HEK293 (cell line): Measurements from ENCODE around the gene GPR153.

Source experiments
- CTCF ChIA-PET: fragments of 350-600 bp; formaldehyde crosslinking; extraction: SDS; loops from one replicate; lab custom pipeline; 2021; ENCODE audit warnings: antibody characterized with exemption; lab: Yijun Ruan, JAX
- POLR2A ChIA-PET: fragments of 300-600 bp; formaldehyde crosslinking; extraction: SDS; loops from one replicate; lab custom pipeline; 2020; ENCODE audit warnings: antibody characterized with exemption, inconsistent platforms; lab: Yijun Ruan, JAX
- H3K27ac ChIP-seq: fragments of 200-500 bp; sonication (Bioruptor generic); 2 replicates; pipeline ENCODE4 v1.5.1; 2014; ENCODE audit warnings: low read depth, low read length, control low read depth, inconsistent platforms; ENCODE audit errors: extremely low read depth
- H3K36me3 ChIP-seq, 2 experiments: fragments of 200-500 bp in 1 of 2; sonication (Bioruptor generic) in 1 of 2; 1 replicate in 1 of 2; 2 replicates in 1 of 2; pipeline ENCODE4 v1.5.1; 2014 to 2017; ENCODE audit warnings: inconsistent platforms in 2 of 2, low read length in 2 of 2; ENCODE audit not compliant: control insufficient read depth in 2 of 2, insufficient read depth in 1 of 2
- H3K4me1 ChIP-seq: fragments of 200-500 bp; sonication (Bioruptor generic); 2 replicates; pipeline ENCODE4 v1.5.1; 2014; ENCODE audit warnings: mild to moderate bottlenecking, low read length, inconsistent platforms; ENCODE audit not compliant: control insufficient read depth, insufficient read depth
- H3K4me3 ChIP-seq: 2 replicates; pipeline ENCODE4 v1.5.1; 2011; ENCODE audit warnings: low read depth, mild to moderate bottlenecking, control low read depth, low read length, moderate library complexity
- H3K9me3 ChIP-seq: fragments of 200-500 bp; sonication (Bioruptor generic); 2 replicates; pipeline ENCODE4 v1.5.1; 2014; ENCODE audit warnings: low read depth, low read length, inconsistent platforms; ENCODE audit not compliant: control insufficient read depth, insufficient read depth
- BCL11A ChIP-seq: fragments of 450-650 bp; formaldehyde crosslinking; IDR thresholded peaks from 2 replicates; pipeline ENCODE4 v1.5.1; 2016; ENCODE audit warnings: low read depth, missing biosample characterization, missing genetic modification characterization
- GLI4 ChIP-seq: fragments of 450-650 bp; formaldehyde crosslinking; IDR thresholded peaks from 2 replicates; pipeline ENCODE4 v1.5.1; 2016; ENCODE audit warnings: missing biosample characterization, missing genetic modification characterization
- HIC1 ChIP-seq: fragments of 450-650 bp; formaldehyde crosslinking; IDR thresholded peaks from 2 replicates; pipeline ENCODE4 v1.5.1; 2016; ENCODE audit warnings: missing biosample characterization, missing genetic modification characterization
- HOXC10 ChIP-seq: sonication (generic); formaldehyde crosslinking; IDR thresholded peaks from 2 replicates; pipeline ENCODE4 v1.8.1; 2023; ENCODE audit warnings: mild to moderate bottlenecking, missing genetic modification reagents
- PRDM1 ChIP-seq: fragments of 450-650 bp; formaldehyde crosslinking; IDR thresholded peaks from 2 replicates; pipeline ENCODE4; 2016; ENCODE audit warnings: missing biosample characterization, missing genetic modification characterization
- SALL2 ChIP-seq: fragments of 450-650 bp; formaldehyde crosslinking; IDR thresholded peaks from 2 replicates; pipeline ENCODE4 v1.5.0; 2017; ENCODE audit warnings: missing biosample characterization, mild to moderate bottlenecking, missing genetic modification characterization, borderline replicate concordance
- SETDB1 ChIP-seq: IDR thresholded peaks from one replicate; pipeline ENCODE4 v1.6.1; 2017; ENCODE audit warnings: mild to moderate bottlenecking, low read length, moderate library complexity, mixed read lengths; ENCODE audit not compliant: insufficient read length
- SP2 ChIP-seq: fragments of 450-650 bp; formaldehyde crosslinking; IDR thresholded peaks from 2 replicates; pipeline ENCODE4 v1.5.1; 2016; ENCODE audit warnings: missing biosample characterization, missing genetic modification characterization
- SP7 ChIP-seq: fragments of 450-650 bp; formaldehyde crosslinking; IDR thresholded peaks from 2 replicates; pipeline ENCODE4 v1.5.1; 2016; ENCODE audit warnings: missing biosample characterization, missing genetic modification characterization
- ZFP3 ChIP-seq: fragments of 450-650 bp; formaldehyde crosslinking; IDR thresholded peaks from 2 replicates; pipeline ENCODE4 v1.5.1; 2016; ENCODE audit warnings: low read depth, missing biosample characterization, missing genetic modification characterization
- ZNF133 ChIP-seq: fragments of 450-650 bp; formaldehyde crosslinking; IDR thresholded peaks from 2 replicates; pipeline ENCODE4 v1.5.1; 2016; ENCODE audit warnings: missing biosample characterization, missing genetic modification characterization
- ZNF138 ChIP-seq: fragments of 450-650 bp; formaldehyde crosslinking; IDR thresholded peaks from 2 replicates; pipeline ENCODE4 v1.5.1; 2016; ENCODE audit warnings: missing biosample characterization, missing genetic modification characterization, borderline replicate concordance
- ZNF146 ChIP-seq: fragments of 450-650 bp; formaldehyde crosslinking; IDR thresholded peaks from 2 replicates; pipeline ENCODE4 v1.5.1; 2016; ENCODE audit warnings: missing biosample characterization, missing genetic modification characterization
- ZNF148 ChIP-seq: fragments of 450-650 bp; formaldehyde crosslinking; IDR thresholded peaks from 2 replicates; pipeline ENCODE4 v1.5.0; 2017; ENCODE audit warnings: missing biosample characterization, missing genetic modification characterization, borderline replicate concordance
- ZNF174 ChIP-seq: fragments of 450-650 bp; formaldehyde crosslinking; IDR thresholded peaks from 2 replicates; pipeline ENCODE4 v1.5.0; 2017; ENCODE audit warnings: missing biosample characterization, mild to moderate bottlenecking, missing genetic modification characterization
- ZNF175 ChIP-seq: fragments of 450-650 bp; formaldehyde crosslinking; IDR thresholded peaks from 2 replicates; pipeline ENCODE4 v1.5.1; 2016; ENCODE audit warnings: missing biosample characterization, missing genetic modification characterization
- ZNF184 ChIP-seq: fragments of 450-650 bp; IDR thresholded peaks from 2 replicates; pipeline ENCODE4 v1.5.1; 2018; ENCODE audit warnings: missing biosample characterization, mild to moderate bottlenecking, missing genetic modification characterization
- ZNF214 ChIP-seq: fragments of 450-650 bp; formaldehyde crosslinking; IDR thresholded peaks from 2 replicates; pipeline ENCODE4 v1.5.1; 2017; ENCODE audit warnings: missing biosample characterization, mild to moderate bottlenecking, missing genetic modification characterization, borderline replicate concordance
- ZNF366 ChIP-seq: fragments of 450-650 bp; formaldehyde crosslinking; conservative IDR thresholded peaks from 2 replicates; pipeline ENCODE4 v1.5.1; 2016; ENCODE audit warnings: missing biosample characterization, missing genetic modification characterization
- ZNF404 ChIP-seq: fragments of 450-650 bp; formaldehyde crosslinking; IDR thresholded peaks from 2 replicates; pipeline ENCODE4 v1.5.1; 2017; ENCODE audit warnings: missing biosample characterization, missing genetic modification characterization
- ZNF423 ChIP-seq: fragments of 450-650 bp; formaldehyde crosslinking; IDR thresholded peaks from 2 replicates; pipeline ENCODE4 v1.5.1; 2016; ENCODE audit warnings: missing biosample characterization, missing genetic modification characterization
- ZNF449 ChIP-seq: fragments of 450-650 bp; formaldehyde crosslinking; IDR thresholded peaks from 2 replicates; pipeline ENCODE4 v1.5.1; 2017; ENCODE audit warnings: missing biosample characterization, mild to moderate bottlenecking, missing genetic modification characterization, moderate library complexity
- ZNF510 ChIP-seq: fragments of 450-650 bp; formaldehyde crosslinking; IDR thresholded peaks from 2 replicates; pipeline ENCODE4 v1.5.1; 2018; ENCODE audit warnings: mild to moderate bottlenecking, missing genetic modification characterization, missing biosample characterization; ENCODE audit not compliant: insufficient replicate concordance
- ZNF560 ChIP-seq: fragments of 450-650 bp; formaldehyde crosslinking; IDR thresholded peaks from 2 replicates; pipeline ENCODE4 v1.5.1; 2017; ENCODE audit warnings: missing biosample characterization, missing genetic modification characterization, borderline replicate concordance
- ZNF600 ChIP-seq: fragments of 450-650 bp; formaldehyde crosslinking; IDR thresholded peaks from 2 replicates; pipeline ENCODE4 v1.5.1; 2016; ENCODE audit warnings: missing biosample characterization, missing genetic modification characterization
- ZNF624 ChIP-seq: fragments of 450-650 bp; formaldehyde crosslinking; IDR thresholded peaks from 2 replicates; pipeline ENCODE4 v1.5.1; 2017; ENCODE audit warnings: missing biosample characterization, missing genetic modification characterization
- ZNF660 ChIP-seq: fragments of 450-650 bp; IDR thresholded peaks from 2 replicates; pipeline ENCODE4 v1.5.1; 2018; ENCODE audit warnings: missing biosample characterization, mild to moderate bottlenecking, missing genetic modification characterization
- ZNF664 ChIP-seq: fragments of 450-650 bp; formaldehyde crosslinking; IDR thresholded peaks from 2 replicates; pipeline ENCODE4 v1.5.1; 2016; ENCODE audit warnings: missing biosample characterization, missing genetic modification characterization
- ZNF76 ChIP-seq: fragments of 450-650 bp; formaldehyde crosslinking; IDR thresholded peaks from 2 replicates; pipeline ENCODE4; 2016; ENCODE audit warnings: low read depth, missing biosample characterization, missing genetic modification characterization, borderline replicate concordance

GPR153 gene

GRCh38 chr1:6225651-6226050 is 35.2 kb downstream of the GPR153 start:
- H3K4me3 ChIP-seq = no peak overlapping the region
- H3K27ac ChIP-seq = no peak overlapping the region
- no peaks in the 10 kb centered on the region for H3K9me3 ChIP-seq
- H3K36me3 ChIP-seq = peaks cover 45 to 98% of the 10 kb centered on the region in 2 experiments; a peak in 2 of 3 replicates
- POLR2A ChIA-PET = no interaction called here
- TF ChIP-seq ZNF174 (tag by site-specific recombination) (no peak), ZNF146 (tag by site-specific recombination) (no peak), SP2 (no peak), ZNF449 (no peak), SETDB1 (no peak), ZNF404 (tag by site-specific recombination) (no peak), ZNF366 (tag by site-specific recombination) (no peak), ZNF510 (no peak), ZNF423 (tag by site-specific recombination) (no peak), BCL11A (tag by site-specific recombination) (no peak)
- CTCF ChIA-PET = interaction anchor here (0.6 to 2.3 kb wide), 4 partner anchors 12 to 329 kb away, joined by 3 to 13 read pairs (median 4); partner anchors contain the start of gene RNF207
- H3K4me1 ChIP-seq = no peaks in the 10 kb centered on the region

- CTCF ChIA-PET = interaction anchor here (0.6 to 2.3 kb wide), 3 partner anchors 10 to 39 kb away, joined by 3 to 13 read pairs (median 4); partner anchors contain the start of gene RNF207
- peaks cover 36 to 95% of the 10 kb centered on the region in 2 experiments; a peak in 2 of 3 replicates for H3K36me3 ChIP-seq
These were observed 36.2 kb downstream of the GPR153 start for GRCh38 chr1:6224718-6225117.

GRCh38 chr1:6223617-6224016 is 37.3 kb downstream of the GPR153 start:
- ChIA-PET POLR2A (interaction anchor here (1.0 to 1.3 kb wide), 3 partner anchors 15 to 19 kb away, joined by 3 to 4 read pairs (median 3); no protein-coding TSS in a partner anchor), CTCF (interaction anchor here (1.1 to 2.3 kb wide), 3 partner anchors 8 to 171 kb away, joined by 4 to 13 read pairs (median 6); partner anchors contain the start of gene RNF207)
- no peak overlapping the region for H3K27ac ChIP-seq
- TF ChIP-seq ZNF175 (tag by site-specific recombination) = no peak
- no peak for TF ChIP-seq ZFP3
- TF ChIP-seq PRDM1 = no peak
- TF ChIP-seq ZNF664 (tag by site-specific recombination) = no peak
- no peak for TF ChIP-seq ZNF184
- TF ChIP-seq ZNF624 (tag by site-specific recombination) = no peak
- no peak for TF ChIP-seq ZNF148 (tag by site-specific recombination)
- no peak for TF ChIP-seq ZNF133 (tag by site-specific recombination)
- no peak for TF ChIP-seq ZNF560 (tag by site-specific recombination)
- TF ChIP-seq ZNF174 (tag by site-specific recombination) = no peak
- no peak for TF ChIP-seq ZNF214 (tag by site-specific recombination)
- TF ChIP-seq HIC1 (tag by site-specific recombination) = no peak
- TF ChIP-seq SP7 (tag by site-specific recombination) = no peak
- TF ChIP-seq SALL2 (tag by site-specific recombination) = no peak
- TF ChIP-seq HOXC10 (CRISPR knock-in tag) = no peak
- TF ChIP-seq ZNF660 (tag by site-specific recombination) = no peak
- no peak for TF ChIP-seq ZNF138 (tag by site-specific recombination)

More at GRCh38 chr1:6224718-6225117, 36.2 kb downstream of the GPR153 start:
- H3K4me3 ChIP-seq = no peak overlapping the region
- H3K4me1 ChIP-seq = no peaks in the 10 kb centered on the region
- no peaks in the 10 kb centered on the region for H3K9me3 ChIP-seq
- POLR2A ChIA-PET = interaction anchor here (1.1 to 1.3 kb wide), 2 partner anchors 18 to 20 kb away, joined by 3 to 4 read pairs; no protein-coding TSS in a partner anchor
- H3K27ac ChIP-seq = no peak overlapping the region
- TF ChIP-seq ZNF76 (no peak), GLI4 (tag by site-specific recombination) (no peak), ZNF600 (tag by site-specific recombination) (0 out of 2 replicates have a peak, but pooled peaks have one; percentile 27)

More at GRCh38 chr1:6223617-6224016, 37.3 kb downstream of the GPR153 start:
- H3K4me3 ChIP-seq = no peak overlapping the region
- no peaks in the 10 kb centered on the region for H3K4me1 ChIP-seq
- no peaks in the 10 kb centered on the region for H3K9me3 ChIP-seq
- peaks cover 26 to 85% of the 10 kb centered on the region in 2 experiments; a peak in 2 of 3 replicates for H3K36me3 ChIP-seq
